NOMO-1 treated with DMSO at 0.1 percent for 48 hours (cell line): ENCODE data around the gene TMPRSS11A.

Experiments used
- DNase-seq: peaks from one replicate; lab custom pipeline; 2025; ENCODE audit not compliant: unreplicated experiment; lab: John Stamatoyannopoulos, UW

The TMPRSS11A gene

DNA sequence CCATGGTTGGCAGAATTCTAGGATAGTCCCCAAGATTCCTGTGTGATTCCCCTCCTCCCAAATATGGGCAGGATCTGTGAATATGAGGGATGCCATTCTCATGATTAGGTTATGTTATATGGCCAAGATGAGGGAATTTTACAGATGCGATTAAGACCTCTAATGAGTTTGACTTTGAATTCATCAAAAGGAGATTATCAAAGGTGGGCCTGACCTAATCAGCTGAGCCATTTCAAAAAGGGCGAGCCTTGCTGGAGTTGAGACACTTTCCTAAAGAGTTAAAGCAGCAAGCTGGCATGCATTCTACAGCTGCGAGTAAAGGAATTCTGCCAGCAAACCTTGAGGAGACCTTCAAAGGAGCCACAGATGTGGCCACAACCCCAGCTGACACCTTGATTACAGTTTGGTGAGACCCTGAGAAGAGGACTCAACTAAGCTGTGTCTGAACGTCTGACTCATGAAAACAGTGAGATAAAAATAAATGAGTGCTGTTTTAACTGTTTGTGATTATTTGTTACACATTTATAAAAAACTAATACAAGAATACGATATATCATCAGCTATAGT, 47.8 kb downstream of the TMPRSS11A start:
- no peak for DNase-seq

DNA sequence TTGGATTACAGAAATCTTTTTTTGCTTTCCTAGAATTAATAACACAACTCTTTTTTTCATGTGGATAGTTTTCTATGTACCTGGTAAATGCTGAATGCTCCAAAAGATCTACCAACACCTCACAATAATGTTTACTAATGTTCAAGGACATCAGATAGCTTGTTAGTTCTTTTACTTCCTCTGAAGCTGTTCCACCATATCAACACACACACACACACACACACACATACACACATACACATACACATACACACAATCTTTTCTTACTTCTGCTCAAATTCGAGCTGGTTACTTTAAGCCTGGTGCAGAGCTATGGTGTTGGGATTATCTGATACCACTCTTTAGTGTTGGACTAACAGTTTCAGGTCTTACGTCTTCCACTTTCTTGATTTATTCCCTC, 51.2 kb downstream of the TMPRSS11A start:
- DNase-seq, result no peak

DNA sequence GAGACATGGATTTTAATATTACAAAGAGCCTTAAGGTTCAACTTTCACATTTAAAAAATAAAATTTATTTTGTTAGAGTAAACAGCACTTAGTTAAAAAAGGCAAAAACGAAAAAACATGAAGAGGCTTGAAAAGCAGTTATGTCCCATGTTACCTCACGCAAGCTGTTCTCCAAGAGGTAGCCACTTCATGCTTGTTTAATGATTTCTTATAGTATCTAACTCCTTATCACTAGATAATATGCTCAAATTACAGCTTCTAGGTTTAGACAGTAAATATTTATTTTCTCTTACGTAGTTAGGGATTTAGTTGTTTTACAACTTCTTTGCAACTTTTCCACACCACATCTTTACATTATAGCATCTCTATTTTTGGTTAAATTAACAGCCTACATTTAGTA, 51.7 kb downstream of the TMPRSS11A start:
- no peak for DNase-seq

DNA sequence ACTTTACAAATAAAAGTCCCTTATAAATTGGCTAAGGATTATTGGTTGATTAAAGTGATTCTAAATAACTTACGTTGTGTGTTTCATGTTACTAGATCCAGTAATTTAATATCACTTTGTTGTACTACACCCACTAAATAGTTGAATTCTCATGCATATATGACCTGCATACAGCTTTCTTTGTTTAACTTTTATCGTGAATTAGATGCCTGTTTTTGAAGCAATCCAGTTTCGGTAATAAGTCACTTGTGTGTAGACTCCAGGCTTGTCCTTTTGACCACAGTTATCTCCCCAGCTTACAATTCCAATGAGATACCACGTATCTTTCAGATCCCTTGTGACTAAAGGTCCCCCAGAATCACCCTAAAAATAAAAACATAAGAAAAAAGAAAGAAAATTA, 52.2 kb downstream of the TMPRSS11A start:
- no peak for DNase-seq

- DNase-seq, result no peak
These were observed 52.7 kb downstream of the TMPRSS11A start for GRCh38 chr4:67910585-67910905.

GRCh38 chr4:67909905-67910584, 53.2 kb downstream of the TMPRSS11A start:
- no peak for DNase-seq

DNA sequence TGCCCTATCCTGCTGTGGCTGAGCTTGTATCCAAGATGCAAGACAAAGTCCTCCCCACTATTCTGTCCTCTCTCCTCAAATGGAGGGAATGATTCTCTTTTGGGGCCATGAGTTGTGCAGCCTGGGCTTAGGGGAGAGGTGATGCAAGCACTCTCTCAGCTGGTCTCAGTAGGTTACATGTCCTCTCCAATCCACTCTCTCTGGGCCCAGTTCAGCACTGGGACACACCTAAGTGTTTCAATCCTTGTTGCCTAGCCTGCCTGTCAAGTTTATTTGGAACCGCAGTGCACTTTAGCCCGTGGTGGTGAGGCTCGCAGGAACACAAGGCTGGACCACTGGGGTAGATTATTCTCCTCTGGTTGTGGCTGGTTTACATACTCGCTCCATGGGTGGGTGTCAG, 55.6 kb downstream of the TMPRSS11A start:
- DNase-seq, result no peak

DNA sequence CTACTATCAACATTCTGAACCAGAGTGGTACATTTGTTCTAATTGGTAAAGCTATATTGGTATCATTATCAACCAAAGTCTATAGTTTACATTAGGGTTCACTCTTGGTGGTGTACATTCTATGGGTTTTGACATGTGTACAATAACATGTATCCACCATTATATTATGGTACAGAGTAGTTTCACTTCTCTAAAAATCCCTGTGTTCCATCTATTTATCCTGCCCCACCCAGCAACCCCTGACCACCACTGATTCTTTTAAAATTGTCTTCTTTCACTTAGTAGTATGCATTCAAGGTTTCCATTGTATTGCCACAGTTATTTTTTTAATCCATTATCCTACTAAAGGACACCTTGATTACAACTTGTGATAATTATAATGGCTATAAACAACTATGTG, 64.2 kb downstream of the TMPRSS11A start:
- DNase-seq, result peak; percentile 71

GRCh38 chr4:67897686-67898085, 65.6 kb downstream of the TMPRSS11A start:
- no peak for DNase-seq

DNA sequence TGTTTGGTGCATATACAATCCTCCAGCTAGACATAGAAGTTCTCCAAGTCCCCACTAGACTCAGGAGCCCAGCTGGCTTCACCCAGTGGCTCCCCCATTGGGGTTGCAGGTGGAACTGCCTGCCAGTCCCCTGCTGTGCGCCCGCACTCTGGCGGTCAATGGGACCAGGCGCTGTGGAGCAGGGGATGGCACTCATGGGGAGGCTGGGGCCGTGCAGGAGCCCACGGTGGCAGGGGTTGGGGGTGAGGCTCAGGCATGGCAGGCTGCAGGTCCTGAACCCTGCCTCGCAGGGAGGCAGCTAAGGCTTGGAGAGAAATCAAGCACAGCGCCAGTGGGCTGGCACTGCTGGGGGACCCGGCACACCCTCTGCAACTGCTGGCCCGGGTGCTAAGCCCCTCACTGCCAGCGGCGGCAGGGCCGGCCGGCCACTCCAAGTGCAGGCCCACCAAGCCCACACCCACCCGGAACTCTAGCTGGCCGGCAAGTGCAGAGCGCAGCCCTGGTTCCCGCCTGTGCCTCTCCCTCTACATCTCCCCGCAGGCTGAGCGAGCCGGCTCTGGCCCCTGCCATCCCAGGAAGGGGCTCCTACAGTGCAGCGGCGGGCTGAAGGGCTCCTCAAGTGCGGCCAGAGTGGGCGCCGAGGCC, 66.8 kb downstream of the TMPRSS11A start:
- DNase-seq, result no peak

- DNase-seq, result peak; percentile 36
These were observed 68.6 kb downstream of the TMPRSS11A start for GRCh38 chr4:67894659-67895058.

DNA sequence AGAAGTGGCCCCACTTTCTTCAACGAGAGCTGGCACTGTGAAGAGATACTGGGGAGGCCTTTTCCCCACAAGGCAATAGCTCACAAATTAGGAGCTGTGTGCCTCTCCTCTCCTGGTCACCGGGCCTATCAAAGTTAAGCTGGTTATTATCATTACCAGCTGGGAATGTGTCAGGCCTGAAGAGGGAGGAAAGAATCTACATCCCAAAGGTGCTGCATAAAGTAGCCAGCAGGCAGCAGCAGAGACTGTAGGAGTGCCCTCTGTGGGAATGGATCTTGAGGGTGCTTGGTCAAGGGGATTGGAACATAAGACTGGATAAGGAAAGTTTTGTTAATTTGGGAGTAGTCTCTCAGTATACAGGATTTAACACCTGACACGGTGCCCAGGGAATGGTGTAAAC, 70.4 kb downstream of the TMPRSS11A start:
- no peak for DNase-seq

- DNase-seq, result no peak
These were observed 71.0 kb downstream of the TMPRSS11A start for GRCh38 chr4:67892253-67892652.

DNA sequence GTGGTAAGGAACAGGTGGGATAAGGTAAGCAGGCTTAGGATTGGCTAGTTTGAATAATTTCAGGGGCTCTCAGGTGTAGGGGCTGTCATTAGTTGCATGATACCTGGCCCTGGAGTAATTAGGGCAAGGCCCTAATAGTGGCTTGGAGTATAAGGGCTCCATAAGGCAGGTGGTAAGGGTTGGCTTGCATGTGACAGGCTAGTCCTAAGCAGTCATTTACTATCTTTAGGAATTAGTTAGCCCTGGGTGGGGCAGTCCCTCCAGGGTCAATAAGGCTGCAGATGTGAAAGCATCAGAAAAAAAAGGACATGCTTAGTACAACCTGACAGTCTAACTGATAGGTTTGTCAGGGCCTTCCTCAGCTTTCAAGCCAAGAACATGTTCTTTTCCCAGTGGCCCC, 71.6 kb downstream of the TMPRSS11A start:
- no peak for DNase-seq

DNA sequence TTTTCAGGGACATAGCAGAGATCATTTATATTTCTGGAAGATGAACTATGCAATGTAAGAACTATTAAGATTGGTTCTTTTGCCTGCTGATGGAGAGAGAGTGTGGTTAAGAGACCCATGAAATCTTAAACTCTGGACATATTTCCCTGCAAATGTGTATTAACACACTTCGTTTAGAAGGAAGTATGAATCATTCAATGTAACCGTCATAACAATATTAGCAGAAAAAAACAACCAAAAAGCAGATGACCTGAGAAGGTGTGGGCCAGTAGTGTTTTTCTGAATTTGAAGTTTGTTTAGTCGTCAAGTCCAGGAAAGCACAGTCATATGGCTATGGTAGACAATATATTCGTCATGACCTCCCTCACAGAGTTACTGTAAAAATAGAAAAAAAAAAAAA, 77.0 kb downstream of the TMPRSS11A start:
- peak; percentile 53 for DNase-seq

DNA sequence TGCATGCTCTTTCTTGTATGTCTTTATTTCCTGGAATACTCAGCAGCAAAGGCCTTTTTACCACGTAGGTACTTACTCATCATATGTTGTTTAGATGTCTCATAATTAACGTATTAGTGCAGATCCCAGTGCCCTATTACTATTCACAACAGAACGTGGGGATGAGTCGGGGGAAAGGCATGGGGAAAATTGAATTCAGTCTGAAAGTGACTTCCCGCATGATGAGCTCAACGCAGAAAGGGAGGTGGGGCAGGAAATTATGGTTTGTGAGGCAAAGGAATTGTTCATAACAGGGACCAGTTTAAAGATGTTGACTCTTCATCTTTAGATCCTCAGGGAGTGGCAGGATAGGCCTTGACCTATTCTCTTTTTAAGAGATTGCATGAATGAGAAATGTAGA, 77.5 kb downstream of the TMPRSS11A start:
- no peak for DNase-seq

- peak; percentile 13 for DNase-seq
These were observed 78.6 kb downstream of the TMPRSS11A start for GRCh38 chr4:67884701-67885100.

GRCh38 chr4:67883902-67884301, 79.4 kb downstream of the TMPRSS11A start, which contains the start of gene TMPRSS11D:
Gene TMPRSS11D, minus strand, starts transcription at chr4:67884002. Its CDS starts 69 bp downstream, at chr4:67883933.
- DNase-seq, result no peak

DNA sequence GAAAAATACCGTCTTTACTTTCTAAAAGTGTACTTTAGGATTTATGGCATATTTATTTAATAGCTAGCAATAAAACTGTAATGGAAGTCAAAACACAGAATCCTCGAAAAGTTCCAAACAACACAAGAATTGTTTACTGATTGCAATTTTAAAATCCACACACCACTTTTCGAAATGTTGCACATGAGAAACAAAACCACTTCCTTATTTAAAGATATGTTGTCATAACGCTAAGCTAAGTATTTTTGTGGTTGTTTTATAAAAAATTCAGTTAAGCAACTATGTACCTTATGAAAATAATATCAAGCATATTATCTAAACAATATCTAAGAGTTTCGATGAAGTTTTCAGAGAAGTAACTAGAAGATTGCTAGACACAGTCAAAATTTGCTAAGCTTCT, 79.8 kb downstream of the TMPRSS11A start:
- DNase-seq, result peak; percentile 81

GRCh38 chr4:67880866-67881610, 82.3 kb downstream of the TMPRSS11A start:
- DNase-seq, result no peak

- DNase-seq, result peak; percentile 49
These were observed 83.8 kb downstream of the TMPRSS11A start for GRCh38 chr4:67879486-67879885.

DNA sequence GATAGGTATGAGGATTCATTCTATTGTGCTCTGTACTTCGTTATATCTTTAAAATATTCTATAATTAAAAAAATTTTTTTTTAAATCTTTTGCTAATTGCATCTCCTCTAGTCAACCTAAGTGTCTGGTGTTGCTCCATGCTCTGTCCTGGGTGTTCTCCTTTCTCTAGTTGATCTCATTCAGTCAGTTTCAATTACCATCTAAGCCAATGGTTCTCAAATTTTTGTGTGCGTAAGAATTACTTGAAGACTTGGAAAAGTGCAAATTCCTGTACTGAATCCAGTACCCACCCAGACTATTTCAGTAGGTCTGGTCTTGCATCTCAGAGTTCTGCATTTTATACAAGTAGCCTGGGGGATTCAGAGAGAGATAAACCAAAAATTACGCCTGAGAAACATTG, 86.2 kb downstream of the TMPRSS11A start:
- no peak for DNase-seq
